Islet precursor cell (in vitro differentiated cells): Measurements from ENCODE around the gene CEP95.
A peak's percentile ranks its signal among the peaks of the same experiment; 100 is the strongest.

ENCODE experiments used
- DNase-seq: peaks from one replicate; pipeline ENCODE4 v3.0.0-alpha.2; 2018

The CEP95 gene

GRCh38 chr17:64496786-64497564, 9.8 kb upstream of the CEP95 start, which contains the start of gene POLG2:
Gene POLG2 (minus strand): TSS chr17:64497054. CDS start chr17:64496968, 86 bp downstream.
- peak; percentile 99 for DNase-seq

DNA sequence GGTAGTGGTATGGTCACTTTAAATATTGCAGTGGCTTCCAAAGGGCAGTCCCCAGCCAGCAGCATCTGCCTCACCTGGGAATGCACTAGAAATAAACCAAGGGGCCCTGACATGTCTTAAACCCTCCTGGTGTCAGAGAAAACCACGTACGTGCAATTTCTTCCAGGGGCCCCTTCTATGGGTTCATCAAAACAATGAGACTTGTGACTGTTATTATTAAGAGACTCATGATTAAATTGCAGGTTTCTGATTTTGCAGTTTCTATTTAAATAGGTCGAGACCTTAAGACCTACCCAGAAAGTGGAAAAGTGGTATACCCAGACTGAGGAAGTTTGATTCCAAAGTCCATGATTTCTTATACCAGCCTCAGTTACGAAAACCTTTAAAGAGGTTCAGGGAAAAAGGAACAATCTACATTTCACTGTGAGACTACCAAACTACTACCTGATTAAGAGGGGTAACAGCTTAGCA, 9.2 kb upstream of the CEP95 start:
- no peak for DNase-seq

DNA sequence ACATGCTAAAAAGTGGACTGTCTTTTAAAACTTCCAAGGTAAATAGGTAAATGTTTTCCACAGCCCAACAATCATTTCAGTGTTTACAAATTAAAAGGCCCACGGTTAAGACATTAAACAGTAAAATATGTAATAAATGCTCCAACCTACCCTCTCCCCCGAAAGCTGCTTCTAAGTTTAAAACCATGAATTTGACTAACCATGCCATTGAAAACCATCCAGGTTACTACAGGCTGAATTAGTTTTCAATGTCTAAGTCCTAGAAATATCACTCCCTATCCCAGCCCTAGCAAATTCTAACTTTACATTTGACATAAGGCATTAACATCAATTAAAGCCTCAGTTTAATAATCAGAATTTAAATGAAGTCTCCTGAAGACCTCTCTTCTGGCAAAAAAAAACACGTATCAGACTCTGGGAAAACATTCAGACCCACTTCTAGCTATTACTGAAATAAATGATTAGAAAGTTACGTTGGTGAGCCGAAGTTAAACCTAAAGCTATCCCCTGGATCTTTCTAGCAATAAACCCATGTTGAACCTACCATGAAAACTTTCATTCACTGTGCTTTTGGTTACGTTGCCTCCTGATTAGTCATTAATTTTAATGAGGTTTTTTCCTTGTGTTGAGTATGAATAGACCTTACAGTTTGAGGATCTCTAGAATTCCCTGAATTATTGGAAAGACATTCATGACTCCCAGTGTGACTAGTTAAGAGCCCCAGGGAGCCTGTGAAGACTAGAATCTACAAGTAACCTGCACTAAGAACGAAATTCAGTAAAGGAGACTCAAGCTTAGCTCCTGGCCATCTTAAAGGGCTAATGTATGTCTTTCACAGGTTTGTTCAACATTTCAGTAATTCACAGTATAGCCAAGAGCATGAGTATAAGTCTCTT, 8.2 kb upstream of the CEP95 start:
- no peak for DNase-seq

GRCh38 chr17:64499805-64500486, 6.8 kb upstream of the CEP95 start:
- DNase-seq = no peak

- DNase-seq = no peak
Observed at GRCh38 chr17:64500487-64500859, 6.3 kb upstream of the CEP95 start.

DNA sequence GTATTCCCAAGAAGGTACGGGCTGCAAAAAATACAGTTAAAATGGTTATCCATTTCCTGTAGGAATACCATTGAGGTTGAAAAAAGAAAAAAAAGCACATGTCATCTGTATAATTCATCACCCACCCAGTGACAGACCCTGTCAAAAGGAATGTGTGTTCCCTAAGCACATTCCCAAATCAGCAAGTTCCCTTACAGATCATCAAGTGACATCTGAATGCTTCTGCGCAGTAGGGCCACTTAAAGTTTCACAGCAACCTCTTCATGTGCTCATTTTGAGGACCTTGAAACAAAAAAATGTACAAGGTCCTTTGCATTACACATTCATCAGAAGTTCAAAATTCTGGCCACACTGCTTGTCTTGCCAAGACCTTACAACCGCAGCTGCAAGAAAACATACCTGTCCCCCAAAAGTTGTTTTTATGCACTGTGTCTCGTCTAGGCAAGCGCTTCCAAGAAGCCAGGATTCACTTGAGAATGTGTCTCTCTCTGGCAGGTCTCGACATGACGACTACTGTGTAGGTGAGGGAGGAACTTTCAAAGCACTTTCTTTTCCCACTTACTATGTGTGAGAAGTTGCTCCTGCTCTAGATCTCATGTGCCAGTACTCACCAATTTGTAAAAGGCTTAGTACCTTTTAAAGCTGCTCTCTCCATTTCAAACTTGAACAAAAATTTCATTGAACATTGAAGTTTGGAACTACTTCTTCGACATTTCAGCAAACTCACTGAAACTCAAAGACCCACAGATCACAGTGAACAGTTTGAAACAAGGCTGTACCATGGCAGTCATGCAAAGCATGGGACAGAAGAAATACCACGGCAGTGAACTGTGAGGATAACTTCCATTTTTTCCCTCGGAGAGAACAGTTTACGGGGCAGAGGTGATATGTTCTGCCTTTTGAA, 5.7 kb upstream of the CEP95 start:
- no peak for DNase-seq

- DNase-seq = no peak
Observed at GRCh38 chr17:64502021-64502420, 4.8 kb upstream of the CEP95 start.

- DNase-seq = no peak
Observed at GRCh38 chr17:64502809-64503208, 4.0 kb upstream of the CEP95 start.

DNA sequence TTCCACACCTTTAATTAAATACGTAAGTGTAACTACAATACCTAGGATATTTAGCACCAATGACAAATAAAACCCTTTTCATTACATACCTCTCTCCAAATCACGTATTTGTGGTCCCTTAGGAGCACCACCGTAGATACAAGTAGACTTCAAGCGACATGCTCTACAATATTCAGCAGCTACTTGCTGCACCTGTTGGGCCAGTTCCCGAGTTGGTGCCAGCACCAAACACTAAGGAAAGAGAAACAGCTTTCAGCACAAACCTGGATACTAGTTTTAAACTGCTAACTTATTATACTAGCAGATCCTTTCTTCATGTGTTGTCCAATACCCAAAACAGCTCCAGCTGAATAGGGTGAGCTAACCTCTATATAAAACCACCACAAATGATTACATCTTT, 3.4 kb upstream of the CEP95 start:
- DNase-seq = no peak

GRCh38 chr17:64503821-64504768, 2.7 kb upstream of the CEP95 start:
- no peak for DNase-seq

GRCh38 chr17:64504769-64505339, 1.9 kb upstream of the CEP95 start:
- DNase-seq = no peak

GRCh38 chr17:64505340-64506200, 1.2 kb upstream of the CEP95 start:
- peak; percentile 85 for DNase-seq

GRCh38 chr17:64506201-64506575, 589 bp upstream of the CEP95 start, which contains the start of gene DDX5:
Gene DDX5 (minus strand): TSS chr17:64506289. CDS start chr17:64506119, 170 bp downstream.
- peak; percentile 100 for DNase-seq

DNA sequence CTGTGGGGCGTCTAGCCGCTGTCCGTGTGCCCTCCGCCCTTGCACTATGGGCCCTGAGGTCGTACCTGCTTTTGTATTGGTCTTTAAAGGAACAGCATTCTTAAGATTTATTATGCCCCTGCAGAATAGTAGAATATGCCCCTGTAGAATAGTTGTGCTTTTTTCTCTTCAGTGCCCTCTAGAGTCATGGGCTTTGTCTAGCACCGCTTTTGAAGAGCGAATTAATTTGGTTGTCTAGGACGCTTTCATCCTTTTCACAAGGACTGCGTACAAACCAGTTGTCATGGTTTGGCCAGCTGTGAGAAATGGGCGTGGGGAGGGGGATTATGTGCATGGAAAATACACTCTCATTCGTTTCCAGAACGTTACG, 621 bp downstream of the CEP95 start:
- peak; percentile 60 for DNase-seq

- no peak for DNase-seq
Observed at GRCh38 chr17:64508683-64509082, 1.9 kb downstream of the CEP95 start.

- no peak for DNase-seq
Observed at GRCh38 chr17:64509179-64509578, 2.4 kb downstream of the CEP95 start.

DNA sequence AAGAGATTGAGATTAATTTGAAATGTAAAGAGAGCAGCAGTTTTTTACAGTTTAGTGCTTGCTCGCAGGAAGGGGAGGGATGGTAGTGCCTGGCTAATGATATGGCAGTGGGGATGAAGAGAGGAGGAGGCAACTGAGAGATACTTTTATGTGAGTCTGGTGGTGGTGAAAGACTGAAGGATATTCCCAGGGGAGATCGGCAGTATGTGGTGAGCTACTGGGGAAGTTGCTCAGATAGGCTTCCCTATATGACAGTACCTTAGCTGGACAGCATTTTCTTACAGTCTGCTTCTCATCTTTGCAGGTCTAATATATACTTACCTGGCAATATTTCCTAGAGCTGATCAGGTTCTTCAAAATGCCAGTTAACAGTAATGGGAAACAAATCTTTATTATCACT, 8.6 kb downstream of the CEP95 start:
- no peak for DNase-seq

GRCh38 chr17:64515829-64516228, 9.1 kb downstream of the CEP95 start:
- no peak for DNase-seq

DNA sequence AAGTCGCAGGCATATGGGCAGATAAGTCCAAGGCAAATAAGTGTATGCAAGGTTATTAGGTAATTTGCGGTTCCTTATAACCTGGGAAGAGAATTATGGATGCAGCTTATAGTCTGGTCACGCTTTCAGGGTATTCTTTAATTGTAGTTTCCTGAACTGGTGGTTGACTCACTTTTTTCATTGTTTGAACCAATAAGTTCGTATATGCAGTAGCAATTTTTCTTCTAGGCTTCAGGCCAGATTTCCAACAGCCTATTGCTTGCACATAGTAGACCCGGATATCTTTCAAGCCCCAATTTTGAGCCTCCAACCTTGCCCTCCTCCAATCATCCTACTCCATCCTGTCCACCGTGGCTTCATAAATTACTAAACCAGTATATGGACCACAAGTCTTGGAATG, 12.8 kb downstream of the CEP95 start:
- DNase-seq = no peak

DNA sequence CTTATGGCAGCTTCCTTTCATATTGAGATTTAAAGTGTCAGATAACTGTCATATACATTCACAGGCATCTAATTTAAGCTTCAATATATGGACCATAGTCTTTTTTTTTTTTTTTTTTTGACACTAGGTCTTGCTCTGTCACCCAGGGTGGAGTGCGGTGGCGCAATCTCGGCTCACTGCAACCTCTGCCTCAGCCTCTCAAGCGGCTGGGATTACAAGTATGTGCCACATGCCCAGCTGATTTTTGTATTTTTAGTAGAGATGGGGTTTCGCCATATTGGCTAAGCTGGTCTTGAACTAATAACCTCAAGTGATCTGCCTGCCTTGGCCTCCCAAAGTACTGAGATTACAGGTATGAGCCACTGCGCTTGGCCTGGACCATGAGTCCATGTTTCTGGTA, 13.6 kb downstream of the CEP95 start:
- no peak for DNase-seq
